PC-3 (cell line): ENCODE data around the gene TSPEAR.
"Not testable (repeated sequence)": the region's sequence is repeated elsewhere in the genome, so short reads cannot be mapped to it uniquely, and the experiment has no call there.

ENCODE experiments used
- EZH2 ChIP-seq: fragments of 300-600 bp; sonication (generic); IDR thresholded peaks from one replicate; pipeline ENCODE4 v1.6.1; 2017; ENCODE audit warnings: antibody characterized with exemption, mild to moderate bottlenecking, low read length; ENCODE audit not compliant: unreplicated experiment
- TF ChIP-seq, protein P1 (sequence below): fragments of 300-600 bp; sonication (generic); conservative IDR thresholded peaks from 2 replicates; pipeline ENCODE4 v1.5.1; 2017; ENCODE audit warnings: antibody characterized with exemption, low read depth, mild to moderate bottlenecking, low read length

DNA sequence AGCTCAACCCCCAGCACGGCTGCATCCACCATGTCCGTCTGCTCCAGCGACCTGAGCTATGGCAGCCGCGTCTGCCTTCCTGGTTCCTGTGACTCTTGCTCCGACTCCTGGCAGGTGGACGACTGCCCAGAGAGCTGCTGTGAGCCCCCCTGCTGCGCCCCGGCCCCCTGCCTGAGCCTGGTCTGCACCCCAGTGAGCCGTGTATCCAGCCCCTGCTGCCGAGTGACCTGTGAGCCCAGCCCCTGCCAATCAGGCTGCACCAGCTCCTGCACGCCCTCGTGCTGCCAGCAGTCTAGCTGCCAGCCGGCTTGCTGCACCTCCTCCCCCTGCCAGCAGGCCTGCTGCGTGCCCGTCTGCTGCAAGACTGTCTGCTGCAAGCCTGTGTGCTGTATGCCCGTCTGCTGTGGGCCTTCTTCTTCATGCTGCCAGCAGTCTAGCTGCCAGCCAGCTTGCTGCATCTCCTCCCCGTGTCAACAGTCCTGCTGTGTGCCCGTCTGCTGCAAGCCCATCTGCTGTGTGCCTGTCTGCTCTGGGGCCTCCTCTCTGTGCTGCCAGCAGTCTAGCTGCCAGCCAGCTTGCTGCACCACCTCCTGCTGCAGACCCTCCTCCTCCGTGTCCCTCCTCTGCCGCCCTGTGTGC is 14.1 kb downstream of the TSPEAR start, which contains the start of gene KRTAP10-12:
- TF ChIP-seq, protein P1, sequence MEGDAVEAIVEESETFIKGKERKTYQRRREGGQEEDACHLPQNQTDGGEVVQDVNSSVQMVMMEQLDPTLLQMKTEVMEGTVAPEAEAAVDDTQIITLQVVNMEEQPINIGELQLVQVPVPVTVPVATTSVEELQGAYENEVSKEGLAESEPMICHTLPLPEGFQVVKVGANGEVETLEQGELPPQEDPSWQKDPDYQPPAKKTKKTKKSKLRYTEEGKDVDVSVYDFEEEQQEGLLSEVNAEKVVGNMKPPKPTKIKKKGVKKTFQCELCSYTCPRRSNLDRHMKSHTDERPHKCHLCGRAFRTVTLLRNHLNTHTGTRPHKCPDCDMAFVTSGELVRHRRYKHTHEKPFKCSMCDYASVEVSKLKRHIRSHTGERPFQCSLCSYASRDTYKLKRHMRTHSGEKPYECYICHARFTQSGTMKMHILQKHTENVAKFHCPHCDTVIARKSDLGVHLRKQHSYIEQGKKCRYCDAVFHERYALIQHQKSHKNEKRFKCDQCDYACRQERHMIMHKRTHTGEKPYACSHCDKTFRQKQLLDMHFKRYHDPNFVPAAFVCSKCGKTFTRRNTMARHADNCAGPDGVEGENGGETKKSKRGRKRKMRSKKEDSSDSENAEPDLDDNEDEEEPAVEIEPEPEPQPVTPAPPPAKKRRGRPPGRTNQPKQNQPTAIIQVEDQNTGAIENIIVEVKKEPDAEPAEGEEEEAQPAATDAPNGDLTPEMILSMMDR: not testable (repeated sequence)
- not testable (repeated sequence) for TF ChIP-seq EZH2
